HepG2 (cell line): ENCODE data around the gene PIP5K1A. TPM values are rescaled to one million over a fixed set of nuclear protein-coding genes. Genes with fewer than 3 reads are reported as not detected.

Experiments used
- BCL3 ChIP-seq: sonication (generic); formaldehyde crosslinking; IDR thresholded peaks from 2 replicates; pipeline ENCODE4 v1.5.1; 2020; ENCODE audit warnings: mild to moderate bottlenecking, missing genetic modification reagents, moderate library complexity
- ELF1 ChIP-seq: sonication (generic); formaldehyde crosslinking; IDR thresholded peaks from 2 replicates; pipeline ENCODE4 v1.4.0; 2020; ENCODE audit warnings: missing genetic modification reagents
- FOSL2 ChIP-seq: sonication (generic); formaldehyde crosslinking; IDR thresholded peaks from 2 replicates; pipeline ENCODE4 v1.4.0; 2020; ENCODE audit warnings: missing genetic modification reagents
- HES4 ChIP-seq: sonication (generic); formaldehyde crosslinking; IDR thresholded peaks from 2 replicates; pipeline ENCODE4 v1.9.0; 2021; ENCODE audit warnings: mild to moderate bottlenecking, missing genetic modification reagents, borderline replicate concordance
- JUNB ChIP-seq: sonication (generic); formaldehyde crosslinking; IDR thresholded peaks from 2 replicates; pipeline ENCODE4 v1.8.0; 2022; ENCODE audit warnings: missing genetic modification reagents, mild to moderate bottlenecking, borderline replicate concordance
- MAFK ChIP-seq, 2 experiments: IDR thresholded peaks in 1 of 2; conservative IDR thresholded peaks in 1 of 2; 2 replicates each; pipeline ENCODE4 v1.6.1; 2011; ENCODE audit warnings: improper control_type of control experiment in 2 of 2, low read length in 2 of 2
- MEIS2 ChIP-seq: sonication (generic); formaldehyde crosslinking; IDR thresholded peaks from 2 replicates; pipeline ENCODE4 v1.9.0; 2021; ENCODE audit warnings: mild to moderate bottlenecking, missing genetic modification reagents
- MXI1 ChIP-seq: IDR thresholded peaks from 3 replicates; pipeline ENCODE4 v1.6.1; 2012; ENCODE audit warnings: low read depth, low read length, inconsistent platforms, borderline replicate concordance
- NFYC ChIP-seq: IDR thresholded peaks from 2 replicates; pipeline ENCODE4 v1.6.1; 2016; ENCODE audit warnings: missing genetic modification reagents, missing compliant biosample characterization
- PBX2 ChIP-seq: IDR thresholded peaks from 2 replicates; pipeline ENCODE4 v1.6.1; 2016; ENCODE audit warnings: control low read depth
- PPARG ChIP-seq: conservative IDR thresholded peaks from 2 replicates; pipeline ENCODE4 v1.6.1; 2016; ENCODE audit warnings: missing biosample characterization, missing genetic modification reagents
- SMAD3 ChIP-seq: sonication (generic); formaldehyde crosslinking; IDR thresholded peaks from 2 replicates; pipeline ENCODE4 v1.4.0; 2020; ENCODE audit warnings: missing genetic modification reagents
- SOX5 ChIP-seq: IDR thresholded peaks from 2 replicates; pipeline ENCODE4 v1.6.1; 2016; ENCODE audit warnings: borderline replicate concordance
- SUZ12 ChIP-seq: fragments of 150-350 bp; IDR thresholded peaks from 2 replicates; pipeline ENCODE4 v1.6.1; 2014; ENCODE audit warnings: low read depth, low read length
- THAP11 ChIP-seq: IDR thresholded peaks from 2 replicates; pipeline ENCODE4 v1.6.1; 2016; ENCODE audit warnings: missing biosample characterization, missing genetic modification reagents
- ZFP36 ChIP-seq: fragments of 150-350 bp; IDR thresholded peaks from 2 replicates; pipeline ENCODE4 v1.6.1; 2018; ENCODE audit warnings: borderline replicate concordance, low read length, low read depth; ENCODE audit not compliant: partially characterized antibody
- ZMYM3 ChIP-seq: sonication (generic); formaldehyde crosslinking; IDR thresholded peaks from 2 replicates; pipeline ENCODE4 v1.5.1; 2020; ENCODE audit warnings: mild to moderate bottlenecking, missing genetic modification reagents
- ZNF142 ChIP-seq: sonication (generic); formaldehyde crosslinking; IDR thresholded peaks from 2 replicates; pipeline ENCODE4 v1.4.0; 2020; ENCODE audit warnings: missing genetic modification reagents
- ZNF224 ChIP-seq: sonication (generic); formaldehyde crosslinking; IDR thresholded peaks from 2 replicates; pipeline ENCODE4 v1.5.0; 2020; ENCODE audit warnings: mild to moderate bottlenecking, missing genetic modification reagents
- ZNF264 ChIP-seq: sonication (generic); formaldehyde crosslinking; IDR thresholded peaks from 2 replicates; pipeline ENCODE4 v1.4.0; 2020; ENCODE audit warnings: missing genetic modification reagents
- ZNF441 ChIP-seq: sonication (generic); formaldehyde crosslinking; IDR thresholded peaks from 2 replicates; pipeline ENCODE4 v1.7.0; 2021; ENCODE audit warnings: missing genetic modification reagents, borderline replicate concordance
- ZNF510 ChIP-seq: sonication (generic); formaldehyde crosslinking; IDR thresholded peaks from 2 replicates; pipeline ENCODE4 v1.4.0; 2020; ENCODE audit warnings: low read depth, mild to moderate bottlenecking, missing genetic modification reagents
- ZNF780A ChIP-seq: sonication (generic); formaldehyde crosslinking; IDR thresholded peaks from 2 replicates; pipeline ENCODE4 v1.8.0; 2022; ENCODE audit warnings: mild to moderate bottlenecking, missing genetic modification reagents, moderate library complexity
- polyA plus RNA-seq, 8 experiments: library from polyadenylated mRNA; depleted of rRNA in 3 of 8; stranded (reverse) in 7 of 8; unstranded in 1 of 8; fragments of >200 nt; fragmentation: Illumina TruSeq in 4 of 8; extraction: Trizol in 4 of 8; gene quantifications; 2 replicates each; pipeline versions ENCODE4 v1.2.1 to v1.2.3, GENCODE V29; 2011 to 2016; ENCODE audit warnings: low read depth in 4 of 8, missing spikeins in 1 of 8, mixed read lengths in 1 of 8; ENCODE audit not compliant: insufficient read depth in 1 of 8
- total RNA-seq, 5 experiments: library from RNA; depleted of rRNA; stranded (reverse); fragments of >200 nt; fragmentation: Illumina TruSeq; extraction: Trizol; gene quantifications; 2 replicates each; pipeline ENCODE4 v1.2.3, GENCODE V29; 2016; ENCODE audit warnings: low read depth in 1 of 5

PIP5K1A gene
- total and polyA plus RNA-seq, 2 of the 13 experiments (the other 11 are each of a cell fraction or from before 2014, with no cell fraction given): 45.3 to 65.1 TPM

GRCh38 chr1:151189637-151190445, 8.5 kb upstream of the PIP5K1A start, which contains the start of gene VPS72 (continued):
- TF ChIP-seq ZNF142 (CRISPR knock-in tag) (peak; percentile 80; the same call in 1 of the 2 replicates), ELF1 (CRISPR knock-in tag) (peak; percentile 97), SOX5 (CRISPR knock-in tag) (peak; percentile 51; the same call in 1 of the 2 replicates), SUZ12 (no peak), HES4 (CRISPR knock-in tag) (0 out of 2 replicates have a peak, but pooled peaks have one; percentile 15), SMAD3 (peak; percentile 88), PPARG (CRISPR knock-in tag) (peak; percentile 71; the same call in 1 of the 2 replicates), ZNF780A (no peak), ZMYM3 (CRISPR knock-in tag) (peak; percentile 74; the same call in 1 of the 2 replicates), FOSL2 (CRISPR knock-in tag) (peak; percentile 51), PBX2 (CRISPR knock-in tag) (no peak), MAFK (conservative IDR thresholded peaks at IDR 0.05 in 1 of 2, IDR thresholded peaks at IDR 0.05 in 1 of 2; ENCODE audit: low read length in 2 of 2) (peak in 1 of 2 experiments; percentile 10; a peak in 1 of 4 replicates), ZNF510 (CRISPR knock-in tag) (no peak), ZNF224 (CRISPR knock-in tag) (peak; percentile 55; the same call in 1 of the 2 replicates), MEIS2 (CRISPR knock-in tag) (peak; percentile 48; the same call in 1 of the 2 replicates), ZNF264 (peak; percentile 68; the same call in 1 of the 2 replicates), NFYC (CRISPR knock-in tag) (peak; percentile 41; the same call in 1 of the 2 replicates), ZFP36 (no peak), MXI1 (peak; percentile 85; the same call in 2 of the 3 replicates), JUNB (no peak), ZNF441 (CRISPR knock-in tag) (0 out of 2 replicates have a peak, but pooled peaks have one; percentile 58), THAP11 (peak; percentile 96), BCL3 (CRISPR knock-in tag) (no peak)
